ENCODE measurements around the gene NPTN.
"Not testable (repeated sequence)": the region's sequence is repeated elsewhere in the genome, so short reads cannot be mapped to it uniquely, and the experiment has no call there.

Gene NPTN

GRCh38 chr15:73585871-73586654 is 47.1 kb downstream of the NPTN start:
- H3K4me1 ChIP-seq (ENCODE audit: control extremely low read depth in 1 of 4, control insufficient read depth in 4 of 4, insufficient read depth in 4 of 4, low read length in 3 of 4), result peaks cover 0 to 6% (median 0%) of the 10 kb centered on the region in 4 experiments
- DNase-seq, result no peak
- no peak overlapping the region for H3K4me3 ChIP-seq (ENCODE audit: control insufficient read depth in 1 of 7, extremely low read depth in 1 of 7, insufficient read depth in 4 of 7, low read depth in 2 of 7, low read length in 6 of 7)
- no peaks in the 10 kb centered on the region for H3K9me3 ChIP-seq (ENCODE audit: control extremely low read depth in 1 of 5, control insufficient read depth in 4 of 5, insufficient read depth in 2 of 5, low read depth in 1 of 5, low read length in 4 of 5)
- CTCF ChIA-PET, result interaction anchor here (1.2 to 1.4 kb wide), 4 partner anchors 10 to 114 kb away, joined by 3 to 5 read pairs (median 4); no protein-coding TSS in a partner anchor
- H3K27ac ChIP-seq (ENCODE audit: insufficient read depth in 1 of 2, low read depth in 1 of 2, low read length in 2 of 2, poor library complexity in 1 of 2, severe bottlenecking in 2 of 2), result no peak overlapping the region
- 98% methylated on average over 4 of the region's 5 CpGs for WGBS (ENCODE audit: insufficient coverage)
- no peaks in the 10 kb centered on the region for H3K27me3 ChIP-seq (replicated peaks in 2 of 5; ENCODE audit: control insufficient read depth in 4 of 5, insufficient read depth in 5 of 5, low read length in 4 of 5)
- POLR2A ChIA-PET, result no interaction called here
- H3K36me3 ChIP-seq (ENCODE audit: control insufficient read depth in 4 of 4, insufficient read depth in 4 of 4, low read length in 3 of 4), result peaks cover 22 to 72% (median 44%) of the 10 kb centered on the region in 4 experiments

DNA sequence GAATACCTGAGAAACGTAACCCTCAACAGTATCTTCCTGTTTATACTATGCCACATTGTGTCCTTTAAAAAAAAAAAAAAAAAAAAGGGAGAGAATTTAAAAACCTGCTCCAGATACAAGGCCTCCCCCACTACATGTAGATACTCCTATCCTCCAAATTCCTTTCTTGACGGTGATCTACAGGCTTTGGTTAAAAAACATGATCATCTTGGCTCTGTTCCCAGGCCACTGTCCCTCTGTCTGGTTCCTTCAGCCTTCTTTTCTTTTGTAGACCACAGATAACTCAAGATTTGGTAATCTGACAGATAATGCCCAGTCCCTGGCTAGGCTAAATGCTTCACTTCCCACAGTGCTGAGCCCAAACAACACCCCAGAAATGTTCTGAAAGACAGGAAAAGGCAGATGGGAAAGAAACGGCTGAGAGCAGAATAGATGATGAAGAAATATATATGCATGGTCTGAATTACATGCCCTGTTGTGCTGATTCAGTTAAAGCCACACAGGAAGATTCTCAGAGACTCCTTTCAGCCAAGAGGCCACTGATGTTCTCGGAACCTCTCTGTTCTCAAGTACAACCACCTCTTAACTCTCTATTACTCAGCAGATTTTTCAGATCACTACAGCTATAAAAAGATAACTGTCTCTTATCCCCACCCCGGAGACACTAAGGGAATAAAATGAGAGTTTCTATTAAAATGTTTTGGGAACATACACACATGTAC is 48.3 kb downstream of the NPTN start:
- POLR2A ChIA-PET, result no interaction called here
- H3K36me3 ChIP-seq (ENCODE audit: control insufficient read depth in 4 of 4, insufficient read depth in 4 of 4, low read length in 3 of 4), result peaks cover 22 to 74% (median 44%) of the 10 kb centered on the region in 4 experiments

GRCh38 chr15:73583544-73583943 is 49.6 kb downstream of the NPTN start:
- Histone ChIP-seq H3K9me3 (ENCODE audit: control extremely low read depth in 1 of 5, control insufficient read depth in 4 of 5, insufficient read depth in 2 of 5, low read depth in 1 of 5, low read length in 4 of 5) (no peaks in the 10 kb centered on the region), H3K4me3 (ENCODE audit: control insufficient read depth in 1 of 7, extremely low read depth in 1 of 7, insufficient read depth in 4 of 7, low read depth in 2 of 7, low read length in 6 of 7) (no peak overlapping the region), H3K36me3 (ENCODE audit: control insufficient read depth in 4 of 4, insufficient read depth in 4 of 4, low read length in 3 of 4) (peaks cover 24 to 72% (median 43%) of the 10 kb centered on the region in 4 experiments), H3K4me1 (ENCODE audit: control extremely low read depth in 1 of 4, control insufficient read depth in 4 of 4, insufficient read depth in 4 of 4, low read length in 3 of 4) (peaks cover 0 to 6% (median 0%) of the 10 kb centered on the region in 4 experiments), H3K27me3 (replicated peaks in 2 of 5; ENCODE audit: control insufficient read depth in 4 of 5, insufficient read depth in 5 of 5, low read length in 4 of 5) (no peaks in the 10 kb centered on the region), H3K27ac (ENCODE audit: insufficient read depth in 1 of 2, low read depth in 1 of 2, low read length in 2 of 2, poor library complexity in 1 of 2, severe bottlenecking in 2 of 2) (no peak overlapping the region)
- no peak for DNase-seq
- CTCF ChIA-PET, result interaction anchor here (0.7 kb wide), 1 partner anchor 117 kb away, joined by 3 read pairs; no protein-coding TSS in a partner anchor
- WGBS (ENCODE audit: insufficient coverage), result 95% methylated on average over 3 of the region's 3 CpGs
- POLR2A ChIA-PET, result interaction anchor here (1.0 kb wide), 1 partner anchor 13 kb away, joined by 3 read pairs; no protein-coding TSS in a partner anchor

More for the DNA sequence above, 48.3 kb downstream of the NPTN start:
- H3K27me3 ChIP-seq (replicated peaks in 2 of 5; ENCODE audit: control insufficient read depth in 4 of 5, insufficient read depth in 5 of 5, low read length in 4 of 5), result no peaks in the 10 kb centered on the region
- peaks cover 0 to 6% (median 0%) of the 10 kb centered on the region in 4 experiments for H3K4me1 ChIP-seq (ENCODE audit: control extremely low read depth in 1 of 4, control insufficient read depth in 4 of 4, insufficient read depth in 4 of 4, low read length in 3 of 4)
- no peak overlapping the region for H3K4me3 ChIP-seq (ENCODE audit: control insufficient read depth in 1 of 7, extremely low read depth in 1 of 7, insufficient read depth in 4 of 7, low read depth in 2 of 7, low read length in 6 of 7)
- no peak overlapping the region for H3K27ac ChIP-seq (ENCODE audit: insufficient read depth in 1 of 2, low read depth in 1 of 2, low read length in 2 of 2, poor library complexity in 1 of 2, severe bottlenecking in 2 of 2)
- no peak for DNase-seq
- no peaks in the 10 kb centered on the region for H3K9me3 ChIP-seq (ENCODE audit: control extremely low read depth in 1 of 5, control insufficient read depth in 4 of 5, insufficient read depth in 2 of 5, low read depth in 1 of 5, low read length in 4 of 5)
- 55% methylated on average over 1 of the region's 5 CpGs for WGBS (ENCODE audit: insufficient coverage)
- CTCF ChIA-PET, result no interaction called here

GRCh38 chr15:73582851-73583379 is 50.3 kb downstream of the NPTN start:
- DNase-seq, result no peak
- H3K27me3 ChIP-seq (replicated peaks in 2 of 5; ENCODE audit: control insufficient read depth in 4 of 5, insufficient read depth in 5 of 5, low read length in 4 of 5), result no peaks in the 10 kb centered on the region
- CTCF ChIA-PET, result interaction anchor here (0.7 kb wide), 1 partner anchor 117 kb away, joined by 3 read pairs; no protein-coding TSS in a partner anchor
- WGBS (ENCODE audit: insufficient coverage), result 100% methylated on average over 5 of the region's 6 CpGs
- H3K36me3 ChIP-seq (ENCODE audit: control insufficient read depth in 4 of 4, insufficient read depth in 4 of 4, low read length in 3 of 4), result peaks cover 26 to 73% (median 45%) of the 10 kb centered on the region in 4 experiments
- H3K4me1 ChIP-seq (ENCODE audit: control extremely low read depth in 1 of 4, control insufficient read depth in 4 of 4, insufficient read depth in 4 of 4, low read length in 3 of 4), result peaks cover 0 to 6% (median 0%) of the 10 kb centered on the region in 4 experiments
- H3K4me3 ChIP-seq (ENCODE audit: control insufficient read depth in 1 of 7, extremely low read depth in 1 of 7, insufficient read depth in 4 of 7, low read depth in 2 of 7, low read length in 6 of 7), result no peak overlapping the region
- no peaks in the 10 kb centered on the region for H3K9me3 ChIP-seq (ENCODE audit: control extremely low read depth in 1 of 5, control insufficient read depth in 4 of 5, insufficient read depth in 2 of 5, low read depth in 1 of 5, low read length in 4 of 5)
- POLR2A ChIA-PET, result interaction anchor here (1.0 kb wide), 1 partner anchor 13 kb away, joined by 3 read pairs; no protein-coding TSS in a partner anchor
- no peak overlapping the region for H3K27ac ChIP-seq (ENCODE audit: insufficient read depth in 1 of 2, low read depth in 1 of 2, low read length in 2 of 2, poor library complexity in 1 of 2, severe bottlenecking in 2 of 2)

DNA sequence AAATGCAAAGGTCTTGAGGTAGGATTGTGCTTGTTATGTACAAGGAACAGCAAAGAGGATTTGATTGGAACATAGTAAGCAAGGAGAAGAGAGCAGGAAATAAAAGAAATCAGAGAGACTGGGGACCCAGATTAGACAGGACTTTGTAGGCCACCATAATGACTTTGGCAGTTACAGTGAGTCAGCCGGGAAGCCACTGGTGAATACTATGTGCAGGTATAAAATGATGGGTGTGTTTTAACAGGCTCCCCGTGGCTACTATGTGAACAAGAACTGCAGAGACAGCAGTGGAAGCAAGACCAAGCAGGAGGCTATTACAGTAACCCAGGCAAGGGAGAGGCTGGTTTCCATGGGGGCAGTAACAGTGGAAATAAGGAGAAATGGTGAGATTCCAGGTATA is 55.2 kb downstream of the NPTN start:
- no peak for DNase-seq
- Histone ChIP-seq H3K4me3 (ENCODE audit: control insufficient read depth in 1 of 7, extremely low read depth in 1 of 7, insufficient read depth in 4 of 7, low read depth in 2 of 7, low read length in 6 of 7) (no peak overlapping the region), H3K27me3 (replicated peaks in 2 of 5; ENCODE audit: control insufficient read depth in 4 of 5, insufficient read depth in 5 of 5, low read length in 4 of 5) (no peaks in the 10 kb centered on the region), H3K27ac (ENCODE audit: insufficient read depth in 1 of 2, low read depth in 1 of 2, low read length in 2 of 2, poor library complexity in 1 of 2, severe bottlenecking in 2 of 2) (no peak overlapping the region), H3K4me1 (ENCODE audit: control extremely low read depth in 1 of 4, control insufficient read depth in 4 of 4, insufficient read depth in 4 of 4, low read length in 3 of 4) (peaks cover 0 to 6% (median 0%) of the 10 kb centered on the region in 4 experiments), H3K36me3 (ENCODE audit: control insufficient read depth in 4 of 4, insufficient read depth in 4 of 4, low read length in 3 of 4) (peaks cover 17 to 47% (median 29%) of the 10 kb centered on the region in 4 experiments), H3K9me3 (ENCODE audit: control extremely low read depth in 1 of 5, control insufficient read depth in 4 of 5, insufficient read depth in 2 of 5, low read depth in 1 of 5, low read length in 4 of 5) (no peaks in the 10 kb centered on the region)
- CTCF ChIA-PET, result no interaction called here
- 80% methylated on average over 1 of the region's 2 CpGs for WGBS (ENCODE audit: insufficient coverage)
- POLR2A ChIA-PET, result no interaction called here

DNA sequence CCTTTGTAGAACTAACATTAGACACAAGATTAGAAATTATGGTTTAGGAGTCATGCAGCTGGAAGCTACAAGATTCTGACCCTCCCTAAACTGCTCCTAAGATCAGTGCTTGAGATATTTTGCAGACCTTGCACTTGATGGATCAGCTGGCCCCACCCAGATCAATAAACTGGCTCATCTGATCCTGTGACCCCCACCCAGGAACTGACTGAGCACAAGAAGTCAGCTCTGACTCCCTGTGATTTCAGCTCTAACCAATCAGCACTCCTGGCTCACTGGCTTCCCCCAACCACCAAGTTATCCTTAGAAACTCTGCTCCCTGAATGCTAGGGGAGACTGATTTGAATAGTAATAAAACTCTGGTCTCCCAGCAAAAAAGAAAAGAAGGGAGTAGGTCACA is 55.6 kb downstream of the NPTN start:
- DNase-seq; POLR2A ChIA-PET; H3K4me1 ChIP-seq (ENCODE audit: control extremely low read depth in 1 of 4, control insufficient read depth in 4 of 4, insufficient read depth in 4 of 4, low read length in 3 of 4); H3K27me3 ChIP-seq (replicated peaks in 2 of 5; ENCODE audit: control insufficient read depth in 4 of 5, insufficient read depth in 5 of 5, low read length in 4 of 5); CTCF ChIA-PET; H3K4me3 ChIP-seq (ENCODE audit: control insufficient read depth in 1 of 7, extremely low read depth in 1 of 7, insufficient read depth in 4 of 7, low read depth in 2 of 7, low read length in 6 of 7); H3K9me3 ChIP-seq (ENCODE audit: control extremely low read depth in 1 of 5, control insufficient read depth in 4 of 5, insufficient read depth in 2 of 5, low read depth in 1 of 5, low read length in 4 of 5); H3K27ac ChIP-seq (ENCODE audit: insufficient read depth in 1 of 2, low read depth in 1 of 2, low read length in 2 of 2, poor library complexity in 1 of 2, severe bottlenecking in 2 of 2): not testable (repeated sequence)
- peaks cover 16 to 47% (median 28%) of the 10 kb centered on the region in 4 experiments for H3K36me3 ChIP-seq (ENCODE audit: control insufficient read depth in 4 of 4, insufficient read depth in 4 of 4, low read length in 3 of 4)
